Muscle of leg (tissue), 16 donors: ENCODE measurements around the gene MTA2. TPM values are rescaled to one million over a fixed set of nuclear protein-coding genes. Genes with fewer than 3 reads are reported as not detected.
"Not testable (repeated sequence)": the region's sequence is repeated elsewhere in the genome, so short reads cannot be mapped to it uniquely, and the experiment has no call there.

Experiments used
- DNase-seq: peaks from one replicate; pipeline ENCODE4 v3.0.0; 2013
- H3K27ac ChIP-seq: one replicate; pipeline ENCODE4 v1.5.1; 2013; ENCODE audit warnings: mild to moderate bottlenecking, low read length, control low read depth
- H3K27me3 ChIP-seq: one replicate; pipeline ENCODE4 v1.6.1; 2013; ENCODE audit warnings: low read length; ENCODE audit not compliant: control insufficient read depth, insufficient read depth
- H3K36me3 ChIP-seq: one replicate; pipeline ENCODE4 v1.6.1; 2013; ENCODE audit warnings: low read length; ENCODE audit not compliant: control insufficient read depth, insufficient read depth
- H3K4me1 ChIP-seq: one replicate; pipeline ENCODE4 v1.6.1; 2013; ENCODE audit warnings: low read length; ENCODE audit not compliant: control insufficient read depth, insufficient read depth
- H3K4me3 ChIP-seq: one replicate; pipeline ENCODE4 v1.5.1; 2013; ENCODE audit warnings: low read length, control low read depth
- H3K9me3 ChIP-seq: replicated peaks from 2 replicates; pipeline ENCODE4 v1.6.1; 2013; ENCODE audit warnings: low read depth, low read length; ENCODE audit not compliant: control insufficient read depth
- WGBS: methylation state at CpG from one replicate; pipeline ENCODE4 v1.1.5; 2013; ENCODE audit warnings: missing lambda C conversion rate; ENCODE audit not compliant: insufficient coverage; 5-methylcytosine and 5-hydroxymethylcytosine counted together
- long read RNA-seq, 11 donors: transcript quantifications; one replicate each; lab custom pipeline, GENCODE V29; 2026
- polyA plus RNA-seq, 8 donors: library from polyadenylated mRNA; unstranded; fragments of 120-200 nt; gene quantifications; one replicate each; pipeline versions ENCODE4 v1.2.1 to v1.2.3, GENCODE V29; 2013; ENCODE audit warnings: inconsistent platforms in 1 of 8, low replicate concordance in 1 of 8; ENCODE audit not compliant: insufficient read length in 8 of 8, insufficient read depth in 1 of 8
- total RNA-seq: library from RNA; stranded (reverse); fragments of 120-200 nt; gene quantifications from one replicate; pipeline ENCODE4 v1.2.4, GENCODE V29; 2013

Gene MTA2
- total RNA-seq: 43.3 TPM
- 10 to 100 TPM; 43.8 to 63.7 (median 48.2) TPM for polyA plus RNA-seq
- long read RNA-seq, donor 1: 0 reads
- long read RNA-seq, donor 2: 0 reads
- long read RNA-seq, donor 3, partial matches to known transcripts: 0 of 3 reads
- long read RNA-seq, donor 3, other reads (novel, unspliced or antisense): 0 of 3 reads
- long read RNA-seq, donor 4, partial matches to known transcripts: 5 of 7 reads
- long read RNA-seq, donor 4, other reads (novel, unspliced or antisense): 0 of 7 reads
- long read RNA-seq, donor 5, partial matches to known transcripts: 27 of 29 reads
- long read RNA-seq, donor 5, other reads (novel, unspliced or antisense): 0 of 29 reads
- long read RNA-seq, donor 6, partial matches to known transcripts: 0 of 4 reads
- long read RNA-seq, donor 6, other reads (novel, unspliced or antisense): 0 of 4 reads
- long read RNA-seq, donor 7, partial matches to known transcripts: 6 of 7 reads
- long read RNA-seq, donor 7, other reads (novel, unspliced or antisense): 0 of 7 reads
- long read RNA-seq, donor 8, partial matches to known transcripts: 0 of 2 reads
- long read RNA-seq, donor 8, other reads (novel, unspliced or antisense): 0 of 2 reads
- long read RNA-seq, donor 9, partial matches to known transcripts: 13 of 13 reads
- long read RNA-seq, donor 9, other reads (novel, unspliced or antisense): 0 of 13 reads
- long read RNA-seq, donor 10, partial matches to known transcripts: 0 of 2 reads
- long read RNA-seq, donor 10, other reads (novel, unspliced or antisense): 0 of 2 reads
- long read RNA-seq, donor 11, partial matches to known transcripts: 0 of 2 reads
- long read RNA-seq, donor 11, other reads (novel, unspliced or antisense): 0 of 2 reads

DNA sequence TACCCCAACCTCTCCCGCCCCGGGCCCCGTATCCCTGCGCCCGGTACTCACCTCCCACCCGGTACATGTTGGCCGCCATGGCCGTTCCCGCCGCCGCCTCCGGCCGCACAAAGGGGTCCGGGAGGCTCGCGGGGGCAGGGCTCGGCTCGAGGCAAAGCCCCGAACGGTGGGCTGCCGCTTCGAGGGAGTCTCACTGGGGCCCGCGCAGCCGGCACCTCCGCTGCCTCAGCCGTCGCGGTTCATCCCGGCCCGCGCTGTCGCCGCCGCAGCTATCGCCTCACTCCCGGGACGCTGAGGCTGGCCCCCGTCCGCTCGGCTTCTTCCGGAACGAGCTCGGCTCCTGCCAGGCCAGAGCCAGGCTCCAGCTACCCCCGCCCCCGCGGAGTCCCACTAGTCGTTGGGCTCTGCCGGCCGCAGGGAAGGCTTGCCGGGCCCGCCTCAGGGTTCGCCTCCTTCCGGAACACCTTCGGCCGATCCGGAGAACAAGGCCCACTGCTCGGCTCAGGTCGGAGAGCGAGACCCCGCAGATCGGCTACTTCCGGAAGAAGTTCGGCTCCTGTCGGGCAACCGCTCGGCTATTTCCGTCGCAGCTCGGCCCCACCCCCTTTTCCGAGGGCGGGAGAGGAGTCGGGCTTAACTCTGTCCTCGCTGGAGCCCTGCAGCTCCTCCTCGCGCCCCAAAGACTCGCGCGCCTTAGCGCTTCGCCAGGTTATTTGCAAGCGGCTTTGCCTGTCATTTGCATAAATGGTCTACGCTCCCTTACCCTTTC, at the start of gene MTA2:
Gene MTA2 (minus strand): TSS at position 494 of the 769 bp plus-strand sequence. CDS start 415 bp downstream, at position 79.
- no peaks in the 10 kb centered on the region for H3K27me3 ChIP-seq
- H3K9me3 ChIP-seq: no peaks in the 10 kb centered on the region
- H3K27ac ChIP-seq: peak within 1 kb of the TSS; percentile 94
- H3K36me3 ChIP-seq: peaks cover 41% of the 10 kb centered on the region
- WGBS: under 1% methylated on average over 82 of the region's 83 CpGs
- peak within 1 kb of the TSS; percentile 97 for H3K4me3 ChIP-seq
- peaks cover 35% of the 10 kb centered on the region for H3K4me1 ChIP-seq
- DNase-seq: peak; percentile 99

DNA sequence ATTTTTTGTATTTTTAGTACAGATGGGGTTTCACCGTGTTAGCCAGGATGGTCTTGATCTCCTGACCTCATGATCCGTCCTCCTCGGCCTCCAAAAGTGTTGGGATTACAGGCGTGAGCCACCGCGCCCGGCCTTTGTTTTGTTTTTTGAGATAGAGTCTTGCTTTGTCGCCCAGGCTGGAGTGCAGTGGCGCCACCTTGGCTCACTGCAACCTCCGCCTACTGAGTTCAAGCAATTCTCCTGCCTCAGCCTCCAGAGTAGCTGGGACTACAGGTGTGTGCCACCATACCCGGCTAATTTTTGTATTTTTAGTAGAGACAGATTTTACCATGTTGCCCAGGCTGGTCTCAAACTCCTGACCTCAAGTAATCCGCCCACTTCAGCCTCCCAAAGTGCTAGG, 48.6 kb upstream of the MTA2 start:
- Histone ChIP-seq H3K36me3 (peaks cover 30% of the 10 kb centered on the region), H3K4me1 (peaks cover 26% of the 10 kb centered on the region)
- not testable (repeated sequence) for DNase-seq, H3K27me3 ChIP-seq, H3K4me3 ChIP-seq, H3K9me3 ChIP-seq, H3K27ac ChIP-seq
- WGBS: 99% methylated on average over 9 of the region's 12 CpGs

DNA sequence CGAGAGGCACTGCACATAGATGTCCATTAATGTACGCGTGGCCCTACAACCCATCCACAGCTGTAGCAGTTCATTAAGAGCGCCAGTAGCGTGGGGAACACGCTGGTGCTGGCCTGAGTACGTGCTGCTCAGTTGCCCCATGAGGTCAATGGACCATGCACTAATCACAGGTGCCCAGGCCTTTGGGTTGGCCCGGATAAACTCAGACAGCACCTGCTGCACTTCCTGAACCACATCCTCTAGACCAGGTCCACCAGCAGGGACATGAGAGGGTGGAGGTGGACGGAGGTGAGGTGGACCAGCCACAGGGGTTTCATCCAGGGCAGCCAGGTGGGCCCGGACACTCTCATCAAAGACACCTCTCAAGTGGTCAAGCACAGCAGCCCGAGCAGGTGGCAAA, 47.8 kb upstream of the MTA2 start:
- H3K27ac ChIP-seq: no peak overlapping the region
- no peak for DNase-seq
- peaks cover 31% of the 10 kb centered on the region for H3K36me3 ChIP-seq
- H3K4me1 ChIP-seq: peaks cover 30% of the 10 kb centered on the region
- 93% methylated on average over 9 of the region's 11 CpGs for WGBS
- no peak overlapping the region for H3K4me3 ChIP-seq
- no peaks in the 10 kb centered on the region for H3K9me3 ChIP-seq
- no peaks in the 10 kb centered on the region for H3K27me3 ChIP-seq

DNA sequence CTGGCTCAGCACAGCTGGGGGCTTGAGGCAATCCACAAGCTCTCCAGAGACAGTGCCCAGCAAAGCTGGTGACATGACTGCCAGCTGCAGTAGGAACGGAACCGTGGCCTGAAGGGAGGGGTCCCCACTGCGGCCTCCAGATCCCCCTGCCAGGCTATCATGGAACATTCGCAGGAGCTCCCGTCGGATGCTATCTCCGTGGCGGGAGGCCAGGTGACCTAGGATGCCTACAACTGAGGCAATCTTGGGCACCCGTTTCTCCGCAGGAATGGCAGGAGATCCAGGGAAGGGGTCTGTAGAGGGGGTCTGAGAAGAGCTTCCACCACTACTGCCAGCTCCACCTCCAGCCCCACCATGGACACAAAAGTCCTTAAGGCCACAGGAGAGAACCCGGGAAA, 47.3 kb upstream of the MTA2 start:
- H3K27ac ChIP-seq: no peak overlapping the region
- WGBS: 93% methylated on average over 6 of the region's 11 CpGs
- no peaks in the 10 kb centered on the region for H3K9me3 ChIP-seq
- H3K36me3 ChIP-seq: peaks cover 36% of the 10 kb centered on the region
- DNase-seq: no peak
- H3K4me3 ChIP-seq: no peak overlapping the region
- H3K27me3 ChIP-seq: no peaks in the 10 kb centered on the region
- peaks cover 30% of the 10 kb centered on the region for H3K4me1 ChIP-seq

DNA sequence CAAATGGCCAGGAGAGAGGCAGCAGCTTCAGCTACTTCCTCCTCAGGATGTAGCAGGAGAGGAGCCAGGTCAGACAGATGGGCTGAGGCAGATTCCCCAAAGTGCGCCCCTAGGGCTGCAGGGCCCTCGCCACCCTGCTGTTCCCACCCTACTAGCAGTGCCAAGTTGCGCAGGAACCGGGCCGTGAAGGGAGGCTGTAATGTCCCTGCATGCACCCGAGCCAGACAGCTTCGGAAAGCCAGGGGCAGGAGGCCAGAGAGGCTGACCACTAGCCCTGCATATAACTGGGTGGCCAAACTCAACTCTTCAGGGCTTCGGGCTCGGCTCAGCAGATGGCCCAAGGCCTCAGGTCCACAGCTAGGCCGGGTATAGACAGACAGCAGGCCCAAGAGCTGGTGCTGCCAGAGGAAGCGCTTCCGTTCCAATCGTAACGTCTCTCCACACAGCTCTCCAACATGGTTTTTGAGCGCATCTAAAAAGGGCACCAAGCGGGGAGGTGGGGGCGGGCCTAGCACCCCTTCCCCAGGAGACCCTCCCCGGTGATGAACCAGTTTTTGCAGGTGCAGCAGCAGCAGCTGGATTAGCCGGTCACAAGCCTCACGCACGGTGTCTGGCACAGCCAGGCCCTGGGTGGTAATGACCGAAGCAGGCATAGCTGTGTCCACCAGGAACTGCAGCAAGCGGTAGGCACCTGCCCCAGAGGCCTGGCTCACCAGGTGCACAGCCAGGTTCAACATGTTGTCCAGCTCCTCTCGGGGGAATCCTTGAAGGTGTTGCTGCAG, 46.7 kb upstream of the MTA2 start:
- H3K9me3 ChIP-seq: no peaks in the 10 kb centered on the region
- H3K27ac ChIP-seq: no peak overlapping the region
- H3K36me3 ChIP-seq: peaks cover 42% of the 10 kb centered on the region
- 85% methylated on average over 24 of the region's 24 CpGs for WGBS
- DNase-seq: no peak
- no peak overlapping the region for H3K4me3 ChIP-seq
- H3K27me3 ChIP-seq: no peaks in the 10 kb centered on the region
- H3K4me1 ChIP-seq: peaks cover 30% of the 10 kb centered on the region

DNA sequence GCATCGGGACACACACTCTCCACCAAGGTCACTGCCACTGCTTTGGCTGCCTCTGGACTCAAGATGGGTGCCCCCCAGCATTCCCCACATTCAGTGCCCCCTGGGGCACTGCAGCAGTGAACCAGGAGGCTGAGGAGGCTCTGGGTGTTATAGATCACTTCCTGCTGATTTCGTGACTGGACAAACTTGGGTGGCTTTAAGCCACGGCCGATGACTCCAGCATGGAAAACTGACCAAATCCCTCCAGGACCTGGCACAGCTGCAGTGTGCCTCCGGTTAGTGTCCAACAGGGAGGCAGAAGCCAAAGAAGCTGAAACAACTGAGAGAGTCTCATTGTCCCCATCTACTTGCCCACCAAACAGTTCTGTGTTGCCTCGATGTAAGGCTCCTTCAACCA, 45.9 kb upstream of the MTA2 start:
- Histone ChIP-seq H3K36me3 (peaks cover 48% of the 10 kb centered on the region), H3K4me3 (no peak overlapping the region), H3K27ac (no peak overlapping the region), H3K9me3 (no peaks in the 10 kb centered on the region), H3K27me3 (no peaks in the 10 kb centered on the region), H3K4me1 (peaks cover 28% of the 10 kb centered on the region)
- WGBS: 86% methylated on average over 5 of the region's 6 CpGs
- DNase-seq: no peak

DNA sequence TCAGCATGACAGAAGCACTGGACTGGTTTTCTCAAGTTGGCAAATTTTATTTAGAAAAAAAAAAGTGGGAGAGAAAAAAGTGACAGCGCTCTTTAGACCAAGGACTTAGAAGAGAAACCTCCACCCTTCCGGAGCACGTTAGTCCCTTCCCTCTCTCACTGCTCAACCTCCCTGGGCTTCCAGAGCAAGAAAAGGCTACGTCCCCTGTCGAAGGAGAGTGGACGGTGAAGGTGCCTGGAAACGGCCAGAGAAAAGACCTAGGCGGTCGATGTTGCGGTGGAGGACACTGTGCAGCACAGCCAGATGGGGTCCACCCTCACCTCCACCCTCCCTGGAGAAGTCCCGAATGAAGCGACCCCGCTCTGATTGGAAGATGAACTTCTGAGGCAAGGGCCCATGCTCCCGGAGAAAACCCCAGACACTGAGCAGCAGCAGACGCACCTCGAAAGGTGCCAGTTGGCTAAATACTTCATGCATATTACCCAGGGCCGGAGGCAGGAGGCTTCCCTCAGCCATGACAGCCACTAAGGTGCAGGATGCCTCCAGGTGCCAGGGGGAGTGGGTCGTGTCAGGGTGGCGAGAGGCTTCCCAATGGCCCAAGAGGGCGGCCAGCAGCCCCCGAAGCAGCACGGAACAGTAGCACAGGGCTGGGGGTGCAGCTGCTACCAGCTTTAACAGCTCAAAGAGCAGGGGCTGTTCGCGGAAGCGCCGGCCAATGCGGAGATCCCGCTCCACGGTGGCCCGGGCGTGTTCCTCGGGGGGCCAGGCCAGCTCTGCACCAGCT, 45.4 kb upstream of the MTA2 start:
- H3K9me3 ChIP-seq: no peaks in the 10 kb centered on the region
- no peak for DNase-seq
- 71% methylated on average over 24 of the region's 32 CpGs for WGBS
- peaks cover 50% of the 10 kb centered on the region for H3K36me3 ChIP-seq
- no peak overlapping the region for H3K4me3 ChIP-seq
- peak overlapping the region; percentile 69 for H3K27ac ChIP-seq
- H3K4me1 ChIP-seq: peaks cover 23% of the 10 kb centered on the region
- H3K27me3 ChIP-seq: no peaks in the 10 kb centered on the region

DNA sequence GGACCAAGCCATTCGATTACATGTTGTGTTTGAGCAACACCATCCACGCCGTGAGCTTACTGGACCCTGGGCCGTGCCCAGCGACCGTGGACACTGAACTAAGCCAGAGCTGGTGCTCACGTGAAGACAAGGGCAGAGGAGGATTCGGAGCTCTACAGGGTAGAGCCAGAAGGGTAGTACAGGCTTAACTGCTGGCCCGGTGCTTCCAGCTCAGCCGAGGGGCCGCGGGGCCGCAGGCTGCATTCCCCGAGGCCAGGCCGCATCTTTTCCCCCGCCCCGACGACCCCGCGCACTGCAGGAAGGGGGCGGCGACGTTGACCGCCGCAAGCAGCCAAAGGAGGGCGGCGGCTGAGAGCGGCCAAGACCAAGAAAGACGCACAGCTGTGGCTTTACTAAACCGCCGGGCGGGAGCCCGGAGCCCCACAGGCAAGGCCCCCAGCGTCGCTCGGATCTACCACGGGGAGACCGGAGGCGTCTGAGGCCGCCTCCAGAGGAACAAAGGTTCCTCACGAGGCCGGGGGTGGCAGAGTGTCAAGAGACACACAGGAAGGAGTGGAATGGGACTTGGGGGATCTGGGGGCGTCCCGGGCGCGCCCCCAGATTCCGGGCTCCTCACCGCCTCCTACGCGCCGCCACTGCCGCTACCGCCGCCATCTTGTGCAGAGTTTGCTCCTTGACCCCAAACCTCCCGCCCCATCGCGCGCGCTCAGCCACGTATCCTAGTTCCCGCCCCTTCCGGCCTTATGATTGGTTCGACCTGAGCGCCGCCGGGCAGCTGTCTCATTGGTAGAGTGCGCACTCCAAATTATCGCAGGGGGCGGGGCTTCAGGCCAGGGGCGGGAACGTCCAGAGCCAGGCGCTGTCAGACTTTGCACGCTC, 44.5 kb upstream of the MTA2 start, which contains the start of gene GANAB:
Gene GANAB (minus strand): TSS at position 668 of the 879 bp plus-strand sequence. CDS start 14 bp downstream, at position 654.
- H3K27me3 ChIP-seq: no peaks in the 10 kb centered on the region
- H3K9me3 ChIP-seq: no peaks in the 10 kb centered on the region
- H3K4me3 ChIP-seq: peak within 1 kb of the TSS; percentile 98
- DNase-seq: peak; percentile 99
- H3K4me1 ChIP-seq: peaks cover 17% of the 10 kb centered on the region
- under 1% methylated on average over 70 of the region's 73 CpGs for WGBS
- H3K27ac ChIP-seq: peak within 1 kb of the TSS; percentile 99
- peaks cover 50% of the 10 kb centered on the region for H3K36me3 ChIP-seq
